Activated naive CD8-positive, alpha-beta T cell treated with anti-CD3 and anti-CD28 coated beads, Interleukin-2, amount 50 U/mL, for 24 hours (primary cell): ENCODE measurements around the gene KPNA3.
"Not testable (repeated sequence)": the region's sequence is repeated elsewhere in the genome, so short reads cannot be mapped to it uniquely, and the experiment has no call there.

Source experiments
- ATAC-seq: fragments of 150-1000 bp; cut with Tn5 transposase; one replicate; pipeline ENCODE4 v1.10.0; 2021
- DNase-seq: peaks from one replicate; pipeline ENCODE4 v3.0.0; 2021
- H3K27ac Mint-ChIP-seq: one replicate; pipeline ENCODE4 v1.8.0; 2021; ENCODE audit warnings: mild to moderate bottlenecking, mixed read lengths
- H3K27me3 Mint-ChIP-seq: one replicate; pipeline ENCODE4 v1.8.0; 2021; ENCODE audit warnings: mixed read lengths
- H3K36me3 Mint-ChIP-seq: one replicate; pipeline ENCODE4 v1.8.0; 2021; ENCODE audit warnings: low read depth, mixed read lengths
- H3K4me1 Mint-ChIP-seq: one replicate; pipeline ENCODE4 v1.8.0; 2021; ENCODE audit warnings: mixed read lengths
- H3K4me3 Mint-ChIP-seq: one replicate; pipeline ENCODE4 v1.8.0; 2021; ENCODE audit warnings: mild to moderate bottlenecking, moderate library complexity, mixed read lengths
- H3K9me3 Mint-ChIP-seq: one replicate; pipeline ENCODE4 v1.8.0; 2021; ENCODE audit warnings: mixed read lengths

Gene KPNA3

DNA sequence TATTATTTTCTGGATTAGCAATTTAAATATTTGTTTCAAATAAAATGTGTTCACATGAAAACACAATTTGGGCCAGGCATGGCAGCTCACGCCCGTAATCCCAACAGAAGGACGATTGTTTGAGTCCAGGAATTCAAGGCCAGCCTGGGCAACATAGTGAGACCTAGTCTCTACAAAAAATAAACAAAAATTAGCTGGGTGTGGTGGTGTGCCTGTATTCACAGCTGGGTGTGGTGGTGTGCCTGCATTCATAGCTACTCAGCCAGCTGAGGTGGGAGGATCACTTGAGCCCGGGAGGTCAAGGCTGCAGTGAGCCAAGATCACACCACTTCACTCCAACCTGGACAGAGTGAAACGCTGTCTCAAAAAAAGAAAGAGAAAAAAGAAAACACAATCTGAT lies 46.4 kb downstream of the KPNA3 start:
- Mint-ChIP-seq H3K36me3 (peaks cover 15% of the 10 kb centered on the region), H3K4me3 (no peak overlapping the region), H3K27ac (no peak overlapping the region), H3K27me3 (no peaks in the 10 kb centered on the region), H3K9me3 (no peaks in the 10 kb centered on the region), H3K4me1 (peaks cover 4% of the 10 kb centered on the region)
- no peak for DNase-seq
- ATAC-seq: no peak

DNA sequence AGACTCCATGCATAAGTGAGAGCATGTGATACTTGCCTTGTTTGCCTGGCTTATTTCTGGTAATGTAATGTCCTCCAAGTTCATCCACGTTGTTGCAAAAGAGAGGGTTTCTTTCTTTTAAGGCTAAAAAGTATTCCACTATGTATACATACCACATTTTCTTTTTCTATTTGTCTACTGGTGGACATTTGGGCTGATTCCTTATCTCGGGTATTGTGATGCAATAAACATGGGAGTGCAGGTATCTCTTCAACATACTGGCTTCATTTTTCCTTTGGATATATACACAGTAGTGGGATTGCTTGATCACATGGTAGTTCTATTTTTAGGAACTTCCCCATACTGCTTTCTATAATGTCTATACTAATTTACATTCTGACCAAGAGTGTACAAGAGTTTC lies 51.6 kb downstream of the KPNA3 start:
- H3K9me3 Mint-ChIP-seq: no peaks in the 10 kb centered on the region
- DNase-seq (no peak), ATAC-seq (no peak)
- H3K27ac Mint-ChIP-seq: no peak overlapping the region
- H3K4me3 Mint-ChIP-seq: no peak overlapping the region
- H3K27me3 Mint-ChIP-seq: no peaks in the 10 kb centered on the region
- peaks cover 28% of the 10 kb centered on the region for H3K36me3 Mint-ChIP-seq
- H3K4me1 Mint-ChIP-seq: no peaks in the 10 kb centered on the region

DNA sequence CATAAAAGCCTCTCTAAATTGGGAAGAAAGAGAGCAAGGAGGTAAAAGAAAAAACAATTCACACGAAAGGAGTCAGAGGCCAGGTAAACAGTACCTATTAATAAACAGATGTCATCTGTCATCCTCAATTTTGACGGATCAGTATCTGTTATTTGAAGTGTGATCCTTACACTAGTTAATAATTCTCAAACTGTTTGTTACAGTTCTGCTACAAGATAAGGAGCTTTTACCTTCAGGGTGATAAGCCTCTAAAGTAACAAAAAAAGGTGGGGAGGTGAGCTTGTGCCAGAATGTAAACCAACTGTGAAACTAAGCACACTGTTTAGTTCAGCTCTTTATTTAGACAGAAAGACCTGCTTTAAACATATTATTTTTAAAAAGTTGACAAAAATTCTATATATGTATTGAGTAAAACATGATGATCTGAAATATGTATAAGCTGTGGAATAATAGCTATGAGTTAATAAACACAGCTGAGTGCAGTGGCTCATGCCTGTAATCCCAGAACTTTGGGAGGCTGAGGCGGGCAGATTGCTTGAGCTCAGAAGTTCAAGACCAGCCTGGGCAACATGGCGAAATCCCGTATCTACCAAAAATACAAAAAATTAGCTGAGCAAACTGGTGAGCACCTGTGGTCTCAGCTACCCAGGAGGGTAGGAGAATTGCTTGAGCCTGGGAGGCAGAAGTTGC lies 52.8 kb downstream of the KPNA3 start:
- Mint-ChIP-seq H3K27ac (no peak overlapping the region), H3K27me3 (no peaks in the 10 kb centered on the region), H3K4me1 (no peaks in the 10 kb centered on the region), H3K4me3 (no peak overlapping the region), H3K9me3 (no peaks in the 10 kb centered on the region), H3K36me3 (peaks cover 20% of the 10 kb centered on the region)
- DNase-seq: no peak
- ATAC-seq: no peak

DNA sequence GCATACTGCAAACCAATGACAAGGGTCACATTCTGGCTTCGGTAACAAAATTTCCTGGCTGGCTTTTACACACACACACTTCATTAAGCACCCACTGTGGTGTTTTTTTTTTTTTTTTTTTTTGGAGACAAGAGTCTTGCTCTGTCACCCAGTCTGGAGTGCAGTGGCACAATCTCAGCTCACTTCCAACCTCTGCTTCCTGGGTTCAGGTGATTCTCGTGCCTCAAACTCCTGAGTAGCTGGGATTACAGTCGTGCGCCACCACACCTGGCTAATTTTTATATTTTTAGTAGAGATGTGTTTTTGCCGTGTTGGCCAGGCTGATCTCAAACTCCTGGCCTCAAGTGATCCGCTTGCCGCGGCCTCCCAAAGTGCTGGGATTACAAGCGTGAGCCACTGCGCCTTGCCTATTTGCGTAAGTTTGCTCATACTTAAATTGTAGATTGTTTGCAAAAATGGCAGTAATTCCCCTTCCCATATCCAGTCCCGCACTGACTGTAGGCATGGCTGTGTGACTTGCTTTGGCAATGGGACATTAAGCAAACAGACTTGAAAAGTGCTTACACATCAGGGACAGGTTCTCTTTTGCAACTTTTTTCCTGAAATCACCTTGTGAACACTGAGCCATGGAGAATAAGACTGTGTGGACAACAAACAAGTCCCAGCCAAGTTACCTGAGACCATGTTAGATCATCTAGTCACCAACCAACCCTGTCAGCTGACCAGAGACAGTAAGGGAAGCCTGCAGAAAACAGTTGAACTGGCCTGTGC lies 59.1 kb downstream of the KPNA3 start:
- DNase-seq (no peak), ATAC-seq (no peak)
- no peak overlapping the region for H3K27ac Mint-ChIP-seq
- peaks cover 10% of the 10 kb centered on the region for H3K36me3 Mint-ChIP-seq
- no peaks in the 10 kb centered on the region for H3K27me3 Mint-ChIP-seq
- peaks cover 2% of the 10 kb centered on the region for H3K4me1 Mint-ChIP-seq
- no peak overlapping the region for H3K4me3 Mint-ChIP-seq
- H3K9me3 Mint-ChIP-seq: no peaks in the 10 kb centered on the region

DNA sequence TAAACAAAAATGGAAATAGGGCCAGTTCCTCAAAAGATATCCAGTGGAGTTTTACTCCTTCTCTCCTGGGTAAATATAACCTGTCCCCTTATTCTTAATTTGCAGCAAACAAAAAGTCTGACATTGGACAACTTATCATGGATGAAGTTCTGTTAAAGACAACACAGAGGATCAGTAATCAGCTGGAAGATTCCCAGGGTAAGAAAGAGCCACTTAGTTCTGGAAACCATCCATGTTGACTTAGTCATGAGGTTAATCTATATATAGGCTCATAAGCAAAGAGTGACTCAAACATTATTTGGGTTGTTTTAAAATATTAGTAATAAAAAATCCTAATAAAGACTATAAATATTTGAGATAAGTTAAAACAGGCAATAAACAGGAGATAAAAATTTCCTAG lies 60.7 kb downstream of the KPNA3 start:
- no peak for DNase-seq
- peaks cover 20% of the 10 kb centered on the region for H3K36me3 Mint-ChIP-seq
- no peaks in the 10 kb centered on the region for H3K27me3 Mint-ChIP-seq
- H3K4me3 Mint-ChIP-seq: no peak overlapping the region
- peaks cover 2% of the 10 kb centered on the region for H3K4me1 Mint-ChIP-seq
- no peaks in the 10 kb centered on the region for H3K9me3 Mint-ChIP-seq
- no peak for ATAC-seq
- H3K27ac Mint-ChIP-seq: no peak overlapping the region

- no peak for ATAC-seq
- Mint-ChIP-seq H3K27me3 (no peaks in the 10 kb centered on the region), H3K27ac (no peak overlapping the region), H3K4me3 (no peak overlapping the region), H3K36me3 (peaks cover 64% of the 10 kb centered on the region), H3K4me1 (peaks cover 4% of the 10 kb centered on the region), H3K9me3 (peaks cover 28% of the 10 kb centered on the region)
- no peak for DNase-seq
Measured at GRCh38 chr13:49716615-49717014, 75.9 kb downstream of the KPNA3 start.

GRCh38 chr13:49714757-49715156 lies 77.7 kb downstream of the KPNA3 start:
- Mint-ChIP-seq H3K27ac (no peak overlapping the region), H3K36me3 (peaks cover 65% of the 10 kb centered on the region), H3K9me3 (peaks cover 28% of the 10 kb centered on the region), H3K27me3 (no peaks in the 10 kb centered on the region), H3K4me1 (peaks cover 6% of the 10 kb centered on the region), H3K4me3 (no peak overlapping the region)
- no peak for DNase-seq
- no peak for ATAC-seq

DNA sequence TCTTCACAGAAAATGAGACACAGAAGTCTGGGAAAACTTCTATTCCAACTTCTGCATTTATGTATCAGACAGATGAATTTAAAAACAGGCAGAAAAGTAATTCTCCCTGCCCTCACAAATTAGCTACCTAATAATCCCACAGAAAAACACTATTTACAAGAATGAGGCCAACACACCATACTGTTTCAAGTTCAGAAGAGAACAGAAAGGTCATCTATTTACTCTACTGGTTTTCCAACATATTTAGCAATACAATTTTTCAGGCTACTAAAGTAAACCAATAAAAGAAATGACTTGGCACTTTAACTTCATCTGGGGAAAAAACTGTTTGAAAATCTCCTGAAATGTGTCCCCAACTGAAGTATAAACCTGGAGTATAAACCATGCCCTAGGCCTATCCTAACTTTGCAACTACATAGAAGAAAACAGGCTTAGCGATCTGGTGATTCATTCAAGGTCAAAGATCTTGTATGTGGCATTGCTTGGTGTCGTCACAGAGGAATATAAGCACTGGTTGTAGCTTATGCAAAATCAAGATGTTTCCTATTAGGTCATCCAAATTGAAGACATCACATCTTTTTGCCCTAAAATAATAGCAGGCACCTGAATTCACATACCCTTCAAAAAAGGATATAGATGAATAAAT lies 81.1 kb downstream of the KPNA3 start:
- Mint-ChIP-seq H3K9me3 (peaks cover 14% of the 10 kb centered on the region), H3K4me1 (peaks cover 6% of the 10 kb centered on the region), H3K4me3 (no peak overlapping the region), H3K36me3 (peaks cover 56% of the 10 kb centered on the region), H3K27me3 (no peaks in the 10 kb centered on the region), H3K27ac (no peak overlapping the region)
- DNase-seq: no peak
- ATAC-seq: no peak

GRCh38 chr13:49704264-49704663 lies 88.2 kb downstream of the KPNA3 start:
- not testable (repeated sequence) for DNase-seq, H3K27ac Mint-ChIP-seq, H3K4me1 Mint-ChIP-seq, H3K27me3 Mint-ChIP-seq, ATAC-seq, H3K4me3 Mint-ChIP-seq, H3K9me3 Mint-ChIP-seq
- H3K36me3 Mint-ChIP-seq: peaks cover 38% of the 10 kb centered on the region

DNA sequence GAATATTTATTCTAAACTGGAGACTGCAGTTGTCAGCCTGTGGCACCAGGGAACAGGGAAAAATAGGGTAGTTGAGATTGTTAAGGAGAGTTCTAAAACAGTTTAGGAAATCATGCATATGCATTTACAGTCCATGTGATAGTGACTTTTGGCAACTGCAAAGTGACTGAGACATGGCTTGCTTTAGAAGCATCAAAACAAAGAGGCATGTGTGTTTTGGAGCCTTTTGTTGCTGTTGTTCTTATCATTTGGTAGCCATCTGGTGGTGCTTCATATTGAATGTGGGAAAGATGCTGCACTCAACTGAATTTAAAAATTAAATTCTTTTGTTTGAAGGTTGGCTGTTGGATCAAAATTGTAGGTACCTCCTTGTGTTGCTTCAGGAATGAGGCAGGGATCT lies 91.0 kb downstream of the KPNA3 start:
- no peak overlapping the region for H3K27ac Mint-ChIP-seq
- ATAC-seq: no peak
- peaks cover 35% of the 10 kb centered on the region for H3K36me3 Mint-ChIP-seq
- H3K27me3 Mint-ChIP-seq: no peaks in the 10 kb centered on the region
- H3K4me1 Mint-ChIP-seq: no peaks in the 10 kb centered on the region
- no peaks in the 10 kb centered on the region for H3K9me3 Mint-ChIP-seq
- DNase-seq: no peak
- no peak overlapping the region for H3K4me3 Mint-ChIP-seq

GRCh38 chr13:49697468-49697867 lies 95.0 kb downstream of the KPNA3 start:
- DNase-seq: no peak
- H3K9me3 Mint-ChIP-seq: no peaks in the 10 kb centered on the region
- no peak overlapping the region for H3K4me3 Mint-ChIP-seq

DNA sequence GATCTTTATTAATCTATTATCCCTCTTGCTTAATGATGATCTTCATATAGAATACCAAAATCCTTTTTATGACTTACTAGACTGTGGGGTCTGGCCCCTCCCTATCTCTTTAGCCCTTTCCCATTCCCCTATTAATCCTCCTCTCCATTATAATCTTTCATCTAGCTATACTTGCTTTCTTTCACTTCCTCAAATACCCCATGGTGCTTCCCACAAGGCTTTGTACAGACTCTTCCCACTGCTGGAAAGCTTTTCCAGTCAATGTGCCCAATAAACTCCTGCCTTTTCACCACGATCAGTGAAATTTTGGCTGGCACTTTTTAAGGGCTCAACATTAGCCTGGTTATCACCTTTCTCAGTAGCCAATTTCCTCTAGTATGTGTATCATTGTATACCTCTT lies 98.0 kb downstream of the KPNA3 start:
- DNase-seq (no peak), ATAC-seq (no peak)
- H3K27ac Mint-ChIP-seq: no peak overlapping the region
- H3K9me3 Mint-ChIP-seq: no peaks in the 10 kb centered on the region
- peaks cover 17% of the 10 kb centered on the region for H3K36me3 Mint-ChIP-seq
- no peaks in the 10 kb centered on the region for H3K27me3 Mint-ChIP-seq
- H3K4me3 Mint-ChIP-seq: no peak overlapping the region
- H3K4me1 Mint-ChIP-seq: peaks cover 18% of the 10 kb centered on the region

More at GRCh38 chr13:49697468-49697867, 95.0 kb downstream of the KPNA3 start:
- H3K27ac Mint-ChIP-seq: no peak overlapping the region
- no peaks in the 10 kb centered on the region for H3K27me3 Mint-ChIP-seq
- H3K4me1 Mint-ChIP-seq: peaks cover 3% of the 10 kb centered on the region
- H3K36me3 Mint-ChIP-seq: peaks cover 27% of the 10 kb centered on the region
- no peak for ATAC-seq

DNA sequence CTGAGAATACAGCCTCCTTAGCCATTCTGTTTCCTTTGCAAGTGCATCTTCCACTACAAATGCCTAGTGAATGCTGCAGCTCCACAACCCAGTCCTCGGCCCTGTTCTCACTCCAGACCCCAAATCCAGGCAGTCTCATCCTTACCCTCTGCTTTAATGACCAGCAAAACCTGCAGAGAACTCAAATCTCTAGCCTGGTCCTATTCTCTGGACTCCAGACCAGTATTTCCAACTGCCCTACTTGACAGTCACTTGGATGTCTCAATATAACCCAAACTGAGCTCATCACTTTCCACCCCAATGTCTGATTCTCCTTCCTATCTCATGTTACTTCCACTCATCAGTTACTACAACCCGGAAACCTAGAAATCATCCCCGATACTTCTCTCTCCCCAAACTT lies 98.6 kb downstream of the KPNA3 start:
- no peak for DNase-seq
- peaks cover 20% of the 10 kb centered on the region for H3K4me1 Mint-ChIP-seq

GRCh38 chr13:49693191-49693733 lies 99.2 kb downstream of the KPNA3 start:
- ATAC-seq (no peak), DNase-seq (no peak)
- peaks cover 10% of the 10 kb centered on the region for H3K36me3 Mint-ChIP-seq
- H3K9me3 Mint-ChIP-seq: no peaks in the 10 kb centered on the region
- peaks cover 21% of the 10 kb centered on the region for H3K4me1 Mint-ChIP-seq
- no peaks in the 10 kb centered on the region for H3K27me3 Mint-ChIP-seq
- no peak overlapping the region for H3K4me3 Mint-ChIP-seq
- H3K27ac Mint-ChIP-seq: no peak overlapping the region

More for the DNA sequence above, 98.6 kb downstream of the KPNA3 start:
- ATAC-seq: no peak
- Mint-ChIP-seq H3K4me3 (no peak overlapping the region), H3K27me3 (no peaks in the 10 kb centered on the region), H3K27ac (no peak overlapping the region), H3K36me3 (peaks cover 16% of the 10 kb centered on the region), H3K9me3 (no peaks in the 10 kb centered on the region)
